Loucy (cell line): Measurements from ENCODE around the gene INPP5K.
A peak's percentile ranks its signal among the peaks of the same experiment; 100 is the strongest.

Source experiments
- H2AFZ ChIP-seq: fragments of 200-600 bp; sonication (generic); 2 replicates; pipeline ENCODE4 v1.6.0; 2016; ENCODE audit warnings: antibody characterized with exemption, mild to moderate bottlenecking, low read length, moderate library complexity
- H3F3A ChIP-seq: fragments of 200-600 bp; 2 replicates; pipeline ENCODE4 v1.6.0; 2016; ENCODE audit warnings: antibody characterized with exemption, low read depth, mild to moderate bottlenecking
- H3K27me3 ChIP-seq: fragments of 200-600 bp; sonication (generic); 2 replicates; pipeline ENCODE4 v1.6.1; 2014; ENCODE audit warnings: low read length, mild to moderate bottlenecking; ENCODE audit not compliant: insufficient read depth, poor library complexity, severe bottlenecking
- H3K36me3 ChIP-seq: fragments of 200-600 bp; sonication (generic); 2 replicates; pipeline ENCODE4 v1.6.1; 2016; ENCODE audit warnings: low read length; ENCODE audit not compliant: insufficient read depth
- H3K4me1 ChIP-seq: fragments of 200-600 bp; sonication (generic); 2 replicates; pipeline ENCODE4 v1.5.1; 2014; ENCODE audit warnings: low read length, mild to moderate bottlenecking; ENCODE audit not compliant: insufficient read depth, poor library complexity, severe bottlenecking
- H3K4me2 ChIP-seq: fragments of 200-600 bp; sonication (generic); 2 replicates; pipeline ENCODE4 v1.6.0; 2014; ENCODE audit warnings: antibody characterized with exemption, low read length, low read depth, mild to moderate bottlenecking; ENCODE audit not compliant: poor library complexity, severe bottlenecking
- H3K4me3 ChIP-seq: fragments of 200-600 bp; sonication (generic); 2 replicates; pipeline ENCODE4 v1.5.1; 2014; ENCODE audit warnings: low read length, mild to moderate bottlenecking, mixed read lengths; ENCODE audit not compliant: poor library complexity, severe bottlenecking
- H3K79me2 ChIP-seq: fragments of 200-600 bp; sonication (generic); 2 replicates; pipeline ENCODE4 v1.6.1; 2014; ENCODE audit warnings: low read length; ENCODE audit not compliant: insufficient read depth
- H3K9ac ChIP-seq: fragments of 200-600 bp; sonication (generic); 2 replicates; pipeline ENCODE4 v1.6.0; 2014; ENCODE audit warnings: mild to moderate bottlenecking, low read depth, low read length, moderate library complexity; ENCODE audit not compliant: poor library complexity, severe bottlenecking
- H3K9me2 ChIP-seq: fragments of 200-600 bp; sonication (generic); replicated peaks from 2 replicates; pipeline ENCODE4 v1.6.1; 2016; ENCODE audit warnings: low read depth, low read length, mixed read lengths
- H3K9me3 ChIP-seq: fragments of 200-600 bp; sonication (generic); 2 replicates; pipeline ENCODE4 v1.6.1; 2014; ENCODE audit warnings: mild to moderate bottlenecking, antibody characterized with exemption, low read length, low read depth; ENCODE audit not compliant: insufficient read depth
- H4K20me1 ChIP-seq: fragments of 200-600 bp; sonication (generic); 2 replicates; pipeline ENCODE4 v1.6.0; 2014; ENCODE audit warnings: antibody characterized with exemption, low read length, mild to moderate bottlenecking; ENCODE audit not compliant: insufficient read depth, poor library complexity, severe bottlenecking
- CTCF ChIP-seq: fragments of 200-600 bp; sonication (generic); conservative IDR thresholded peaks from 2 replicates; pipeline ENCODE4 v1.5.1; 2014; ENCODE audit warnings: mild to moderate bottlenecking, antibody characterized with exemption, low read length
- EZH2phosphoT487 ChIP-seq: fragments of 200-600 bp; IDR thresholded peaks from 2 replicates; pipeline ENCODE4 v1.6.1; 2018; ENCODE audit warnings: antibody characterized with exemption, mild to moderate bottlenecking, moderate library complexity, borderline replicate concordance

INPP5K gene

GRCh38 chr17:1535737-1536136 is 19.3 kb upstream of the INPP5K start:
- Histone ChIP-seq H3K9ac (no peak overlapping the region), H3K9me3 (no peaks in the 10 kb centered on the region), H4K20me1 (no peaks in the 10 kb centered on the region), H3K27me3 (no peaks in the 10 kb centered on the region), H3K4me1 (no peaks in the 10 kb centered on the region), H3F3A (no peaks in the 10 kb centered on the region), H3K4me3 (no peak overlapping the region), H3K9me2 (no peaks in the 10 kb centered on the region), H3K4me2 (no peak overlapping the region), H3K36me3 (peaks cover 45% of the 10 kb centered on the region; the same call in 1 of the 2 replicates), H3K79me2 (no peaks in the 10 kb centered on the region), H2AFZ (no peak overlapping the region)
- TF ChIP-seq EZH2phosphoT487, result no peak
- no peak for TF ChIP-seq CTCF

GRCh38 chr17:1533661-1534325 is 17.4 kb upstream of the INPP5K start:
- no peak for TF ChIP-seq EZH2phosphoT487
- TF ChIP-seq CTCF, result no peak
- Histone ChIP-seq H3K4me1 (no peaks in the 10 kb centered on the region), H3K9ac (no peak overlapping the region), H3K9me3 (no peaks in the 10 kb centered on the region), H3K4me3 (no peak overlapping the region), H3K27me3 (no peaks in the 10 kb centered on the region), H3K9me2 (no peaks in the 10 kb centered on the region), H4K20me1 (no peaks in the 10 kb centered on the region), H3K36me3 (peaks cover 33% of the 10 kb centered on the region; the same call in 1 of the 2 replicates), H3F3A (no peaks in the 10 kb centered on the region), H3K4me2 (no peak overlapping the region), H2AFZ (no peak overlapping the region), H3K79me2 (no peaks in the 10 kb centered on the region)

- no peaks in the 10 kb centered on the region for H3K9me3 ChIP-seq
- H4K20me1 ChIP-seq, result no peaks in the 10 kb centered on the region
- H3K9ac ChIP-seq, result no peak overlapping the region
- H3K4me1 ChIP-seq, result no peaks in the 10 kb centered on the region
- no peaks in the 10 kb centered on the region for H3F3A ChIP-seq
- H3K79me2 ChIP-seq, result no peaks in the 10 kb centered on the region
- no peaks in the 10 kb centered on the region for H3K27me3 ChIP-seq
- peaks cover 25% of the 10 kb centered on the region; the same call in 1 of the 2 replicates for H3K36me3 ChIP-seq
- no peak overlapping the region for H3K4me2 ChIP-seq
- H3K4me3 ChIP-seq, result no peak overlapping the region
- no peak overlapping the region for H2AFZ ChIP-seq
- H3K9me2 ChIP-seq, result no peaks in the 10 kb centered on the region
- peak; percentile 69 for TF ChIP-seq CTCF
- TF ChIP-seq EZH2phosphoT487, result no peak
Measured at GRCh38 chr17:1532836-1533602, 16.6 kb upstream of the INPP5K start.
